AG09319 (cell line): ENCODE results near the gene ULK1.

Source experiments
- DNase-seq: peaks from one replicate; pipeline ENCODE4 v3.0.0-alpha.2; 2010; ENCODE audit warnings: low read depth; ENCODE audit errors: extremely low read depth
- CTCF ChIP-seq: IDR thresholded peaks from 2 replicates; pipeline ENCODE4 v1.5.1; 2011; ENCODE audit warnings: low read depth, mild to moderate bottlenecking, inconsistent platforms, low read length, moderate library complexity

The ULK1 gene

GRCh38 chr12:131896811-131897270, 2.4 kb downstream of the ULK1 start:
- no peak for TF ChIP-seq CTCF
- DNase-seq, result no peak

- TF ChIP-seq CTCF, result no peak
Observed at GRCh38 chr12:131897276-131897675, 2.9 kb downstream of the ULK1 start.

GRCh38 chr12:131897875-131898274, 3.5 kb downstream of the ULK1 start:
- no peak for DNase-seq
- no peak for TF ChIP-seq CTCF

More at GRCh38 chr12:131897276-131897675, 2.9 kb downstream of the ULK1 start:
- no peak for DNase-seq

- no peak for DNase-seq
- no peak for TF ChIP-seq CTCF
Observed at GRCh38 chr12:131900397-131900796, 6.0 kb downstream of the ULK1 start.

GRCh38 chr12:131901431-131902331, 7.3 kb downstream of the ULK1 start:
- DNase-seq, result no peak
- TF ChIP-seq CTCF, result no peak

- DNase-seq, result no peak
- no peak for TF ChIP-seq CTCF
Observed at GRCh38 chr12:131902332-131903241, 8.2 kb downstream of the ULK1 start.
